Stromal cell of bone marrow (primary cell): Measurements from ENCODE around the gene KDM4F.

Experiments used
- DNase-seq: peaks from one replicate; pipeline ENCODE4 v3.0.0-alpha.2; 2012; ENCODE audit warnings: low read depth

Gene KDM4F

DNA sequence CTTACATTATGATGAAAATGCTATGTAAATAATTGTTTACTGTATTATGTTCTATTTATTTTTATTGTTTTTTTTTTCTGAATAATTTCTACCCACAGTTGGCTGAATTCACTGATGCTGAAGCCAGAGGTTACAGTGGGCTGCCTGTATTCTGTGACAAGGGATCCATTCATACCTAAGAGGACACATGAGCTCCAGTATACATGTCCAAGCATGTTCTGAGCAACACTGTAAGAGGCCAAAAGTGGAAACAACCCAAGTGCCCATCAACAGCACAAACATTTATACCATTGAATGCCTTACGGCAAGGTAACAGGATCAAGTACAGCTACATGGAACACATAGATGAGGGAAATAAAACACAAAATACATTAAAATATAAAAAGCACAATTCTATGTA is 16.1 kb downstream of the KDM4F start:
- no peak for DNase-seq

DNA sequence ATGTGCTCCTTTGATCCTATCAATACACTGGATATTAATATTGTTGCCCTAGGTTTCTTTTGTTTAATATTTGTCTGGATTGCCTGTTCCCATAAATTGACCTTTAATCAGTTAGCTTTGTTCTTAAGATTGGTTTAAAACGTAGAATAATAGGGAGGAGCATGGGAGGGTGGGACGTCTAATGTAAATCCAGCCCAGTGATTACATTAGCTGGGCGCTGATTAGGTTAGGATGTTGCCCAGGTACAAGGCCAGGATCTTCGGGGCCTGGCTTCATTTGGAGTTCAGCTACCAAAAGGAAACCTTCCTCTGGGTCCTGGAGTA is 17.5 kb downstream of the KDM4F start, which contains the start of gene SRSF8:
Gene SRSF8, plus strand, starts transcription at position 204 of the 323 bp plus-strand sequence. CDS start 308 bp downstream, outside the sequence.
- DNase-seq: no peak

DNA sequence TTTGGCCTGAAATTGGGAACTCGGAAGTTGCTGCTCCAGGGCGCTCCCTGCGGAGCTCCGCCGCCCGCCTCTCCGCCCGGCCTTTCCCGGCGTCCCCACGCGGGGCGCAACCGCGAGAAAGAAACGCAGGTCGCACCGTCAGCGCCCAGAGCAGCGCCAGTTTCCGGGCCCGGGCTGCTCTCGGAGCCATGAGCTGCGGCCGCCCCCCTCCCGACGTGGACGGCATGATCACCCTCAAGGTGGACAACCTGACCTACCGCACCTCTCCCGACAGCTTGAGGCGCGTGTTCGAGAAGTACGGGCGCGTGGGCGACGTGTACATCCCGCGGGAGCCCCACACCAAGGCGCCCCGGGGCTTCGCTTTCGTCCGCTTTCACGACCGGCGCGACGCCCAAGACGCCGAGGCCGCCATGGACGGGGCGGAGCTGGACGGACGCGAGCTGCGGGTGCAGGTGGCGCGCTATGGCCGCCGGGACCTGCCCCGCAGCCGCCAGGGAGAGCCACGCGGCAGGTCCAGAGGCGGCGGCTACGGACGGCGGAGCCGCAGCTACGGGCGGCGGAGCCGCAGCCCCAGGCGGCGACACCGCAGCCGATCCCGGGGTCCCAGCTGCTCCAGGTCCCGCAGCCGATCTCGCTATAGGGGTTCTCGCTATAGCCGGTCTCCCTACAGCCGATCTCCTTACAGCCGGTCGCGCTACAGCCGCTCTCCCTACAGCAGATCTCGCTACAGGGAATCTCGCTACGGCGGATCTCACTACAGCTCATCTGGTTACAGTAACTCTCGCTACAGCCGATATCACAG is 18.0 kb downstream of the KDM4F start:
- DNase-seq: no peak

DNA sequence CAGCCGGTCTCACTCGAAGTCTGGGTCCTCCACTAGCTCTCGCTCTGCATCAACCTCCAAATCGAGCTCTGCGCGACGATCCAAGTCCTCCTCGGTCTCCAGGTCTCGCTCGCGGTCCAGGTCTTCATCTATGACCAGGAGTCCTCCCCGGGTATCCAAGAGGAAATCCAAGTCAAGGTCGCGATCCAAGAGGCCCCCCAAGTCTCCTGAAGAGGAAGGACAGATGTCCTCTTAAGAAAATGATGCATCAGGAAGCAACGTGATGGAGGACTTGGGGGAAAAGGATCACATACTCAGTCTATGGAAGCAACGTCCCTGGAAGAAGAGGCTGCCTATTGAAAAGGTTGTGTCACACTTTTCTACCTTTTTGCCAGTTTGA is 18.6 kb downstream of the KDM4F start:
- no peak for DNase-seq

DNA sequence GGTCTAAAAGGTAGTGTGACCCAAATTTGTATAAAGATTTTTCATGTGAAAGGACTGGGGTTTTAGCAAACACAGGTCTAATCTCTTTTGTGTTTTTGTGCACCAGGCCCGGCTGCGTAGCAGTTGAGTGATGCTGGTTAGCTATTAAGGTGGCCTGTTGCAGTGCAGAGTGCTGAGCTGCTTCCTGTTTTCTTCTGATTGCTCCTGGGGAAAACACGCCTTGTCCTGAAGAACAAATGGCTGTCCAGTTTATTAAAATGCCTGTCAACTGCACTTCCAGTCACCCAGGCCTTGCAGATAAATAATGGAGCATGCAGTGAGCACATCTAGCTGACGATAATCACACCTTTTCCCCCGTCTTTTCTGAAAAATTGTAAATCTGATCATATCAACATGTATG is 19.3 kb downstream of the KDM4F start:
- peak; percentile 91 for DNase-seq

DNA sequence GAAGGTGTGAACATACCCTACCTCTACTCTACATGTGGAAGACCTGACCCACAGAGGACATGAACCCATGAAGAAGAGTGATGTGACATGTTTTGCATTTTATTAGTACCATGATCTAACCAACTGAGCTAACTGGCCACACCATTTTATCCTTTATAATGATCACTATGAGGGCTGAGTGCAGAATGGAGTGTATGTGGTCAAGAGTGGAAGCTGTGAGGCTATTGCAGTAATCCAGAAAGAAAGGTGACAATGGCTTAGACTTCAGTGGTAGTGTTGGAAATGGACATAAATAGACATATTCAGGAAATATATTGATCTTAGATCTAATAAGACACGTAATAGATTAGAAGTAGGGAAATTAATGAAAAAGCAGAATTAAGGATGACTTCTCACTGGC is 21.2 kb downstream of the KDM4F start:
- no peak for DNase-seq

DNA sequence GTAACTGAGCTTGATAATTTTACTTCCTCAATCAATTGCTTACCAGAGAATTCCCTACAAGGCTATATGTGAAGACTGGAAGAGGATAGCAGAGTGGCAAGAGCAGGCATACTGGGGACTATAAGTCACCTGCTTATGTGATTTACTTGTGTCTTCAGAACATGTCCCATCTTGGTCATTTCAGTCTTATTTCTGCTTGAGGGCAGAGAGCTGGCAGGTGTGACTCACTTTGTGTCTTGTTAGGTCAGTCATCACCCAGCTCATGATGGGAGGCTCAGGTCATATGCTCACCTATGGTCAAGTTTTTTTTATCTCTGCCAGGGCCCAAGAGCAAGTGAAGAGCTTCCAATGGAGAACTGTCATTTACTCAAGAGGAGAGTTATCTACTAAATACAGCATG is 23.7 kb downstream of the KDM4F start:
- DNase-seq: no peak

DNA sequence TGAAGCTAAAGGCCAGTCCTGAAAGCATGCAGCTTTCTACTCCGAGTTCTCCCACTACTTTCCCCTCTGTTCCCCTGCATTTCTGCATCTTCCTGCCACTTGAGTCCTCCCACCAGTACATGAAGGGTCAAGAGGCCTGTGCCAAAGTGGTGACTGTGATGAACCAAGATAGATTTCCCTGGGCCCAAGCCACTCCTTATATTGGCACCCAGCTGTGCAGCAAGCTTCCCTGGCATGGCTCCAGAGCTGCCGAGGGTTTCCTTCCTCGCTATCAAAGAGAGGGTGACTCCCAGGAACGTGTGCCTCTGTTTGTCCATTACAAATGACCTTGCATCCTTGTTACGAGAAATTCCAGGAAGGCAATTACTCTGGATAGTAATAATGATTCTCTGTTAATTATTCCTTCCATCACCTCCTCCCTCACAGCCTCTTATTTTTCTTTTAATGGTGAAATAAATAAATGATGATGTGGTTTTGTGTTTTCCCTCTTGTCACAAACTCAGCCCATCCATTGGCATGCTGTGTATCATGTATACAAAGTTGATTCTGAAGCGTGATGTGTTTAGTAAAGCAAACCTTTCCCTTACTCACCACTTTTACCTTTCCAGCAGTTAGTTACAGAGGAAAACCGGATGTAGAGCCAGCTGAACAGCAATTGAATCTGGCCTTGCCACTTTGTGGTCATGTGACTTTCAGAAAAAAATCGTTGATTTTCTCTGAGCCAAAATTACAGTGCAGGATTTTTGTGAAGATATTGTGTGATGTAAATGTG is 25.8 kb downstream of the KDM4F start:
- no peak for DNase-seq

DNA sequence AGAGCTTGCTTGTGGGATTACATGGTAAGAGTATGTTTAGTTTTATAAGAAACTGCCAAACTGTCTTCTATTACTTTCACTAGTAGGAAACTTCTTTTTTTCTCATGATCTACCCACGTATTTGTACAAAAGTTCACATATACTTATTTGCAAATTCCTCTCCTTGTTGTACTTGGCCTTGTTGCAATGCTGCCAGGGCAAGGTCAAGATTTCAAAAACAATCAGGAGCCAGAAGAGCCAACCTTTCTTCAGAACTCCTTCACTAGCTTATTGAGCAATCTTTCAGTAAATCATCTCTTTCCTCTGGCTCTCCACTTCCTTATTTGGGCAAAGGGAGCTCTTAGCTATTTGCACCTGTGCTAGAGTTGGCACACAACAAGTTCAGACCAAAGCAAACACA is 27.2 kb downstream of the KDM4F start:
- peak; percentile 75 for DNase-seq

DNA sequence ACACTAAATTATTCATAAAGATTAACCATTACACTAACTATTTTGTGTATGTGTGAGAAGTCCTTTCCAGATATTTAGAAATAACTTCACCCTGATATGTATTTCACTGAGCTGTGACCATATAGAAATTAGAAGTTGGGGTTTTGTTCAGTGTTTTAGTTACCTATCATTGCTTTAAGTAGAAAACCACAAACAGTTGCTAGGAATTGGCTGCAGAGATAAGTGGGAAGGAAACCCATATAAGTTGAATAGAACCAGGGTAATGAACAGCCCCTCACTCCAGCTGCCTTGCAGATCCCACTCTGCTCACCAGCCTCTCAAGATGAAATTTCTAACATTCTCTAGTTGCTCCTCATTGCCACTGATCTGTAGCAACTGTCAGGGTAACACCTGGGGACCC is 27.8 kb downstream of the KDM4F start:
- DNase-seq: no peak

DNA sequence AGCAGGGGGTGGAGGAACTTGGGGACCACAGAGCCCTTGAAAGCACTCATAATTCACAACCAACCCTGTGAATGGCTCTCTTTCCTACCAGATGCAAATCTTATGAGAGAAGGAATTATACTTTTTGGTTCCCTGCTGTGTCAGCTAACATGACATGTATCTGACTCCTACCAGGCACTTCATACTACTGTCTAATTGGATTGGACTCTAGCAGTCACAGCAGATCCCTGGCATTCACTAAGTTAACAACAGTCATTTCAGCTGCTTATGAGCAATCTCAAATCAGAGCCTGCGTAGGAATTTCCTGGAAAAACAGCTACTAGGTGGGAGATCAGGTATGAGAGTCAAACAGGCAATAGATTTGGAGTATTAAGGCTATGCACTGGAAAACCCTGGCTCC is 29.3 kb downstream of the KDM4F start:
- no peak for DNase-seq

DNA sequence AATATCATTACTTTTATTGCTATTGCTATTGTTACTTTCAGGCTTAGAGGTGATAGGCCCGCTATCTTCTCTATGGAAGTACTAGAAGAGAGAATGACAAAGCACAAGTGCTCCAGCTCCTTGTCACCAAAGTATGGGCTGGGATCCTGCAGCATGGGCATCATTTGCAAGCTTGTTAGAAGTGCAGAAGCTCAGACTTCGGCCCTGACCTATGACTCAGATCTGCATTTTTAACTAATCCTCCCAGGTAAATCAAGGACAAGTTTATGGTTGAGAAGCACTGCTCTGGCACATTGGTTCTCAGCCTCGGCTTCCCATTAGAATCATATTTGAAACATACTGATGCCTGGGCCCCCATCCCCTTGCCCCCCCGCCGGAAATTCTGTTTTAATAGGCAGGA is 31.8 kb downstream of the KDM4F start:
- no peak for DNase-seq

DNA sequence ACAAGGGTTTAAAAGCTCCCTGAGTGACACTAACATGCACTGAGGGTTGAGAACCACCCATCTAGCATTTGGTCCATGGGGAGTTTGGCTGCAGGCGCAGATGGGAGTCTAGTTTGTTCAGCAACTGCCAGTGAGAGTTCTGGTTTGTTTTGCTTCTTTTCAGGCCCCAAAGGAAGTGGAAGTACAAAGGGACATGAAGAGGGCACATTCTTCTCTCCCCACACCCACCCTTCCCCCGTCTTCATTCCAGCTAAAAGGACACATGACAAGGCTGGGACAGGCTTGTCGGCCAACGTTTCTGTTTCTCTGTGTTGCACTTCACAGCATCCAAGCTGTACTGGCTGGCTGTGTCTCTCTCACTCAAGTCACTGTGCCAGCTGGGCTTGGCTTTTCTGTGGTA is 32.2 kb downstream of the KDM4F start:
- DNase-seq: no peak

DNA sequence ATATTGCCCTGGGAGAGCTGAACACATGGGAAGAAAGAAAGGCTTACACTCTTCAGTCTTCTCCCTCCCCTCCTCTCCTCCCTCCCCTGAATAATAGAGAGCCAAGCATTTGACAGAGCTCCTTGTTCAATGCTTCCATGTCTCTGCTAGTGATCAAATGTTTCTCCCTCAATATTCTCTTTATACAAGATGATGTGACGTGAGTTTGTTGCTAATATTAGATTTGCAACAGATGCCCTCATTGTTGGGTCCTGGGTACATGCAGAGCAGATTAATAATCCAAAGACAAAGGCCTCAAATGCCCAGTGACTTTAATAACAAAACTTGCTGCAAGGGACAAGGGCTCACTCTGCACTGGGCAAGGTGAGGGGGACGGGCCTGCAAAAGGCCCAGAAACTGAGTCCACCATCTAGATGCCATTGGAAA is 33.4 kb downstream of the KDM4F start:
- no peak for DNase-seq

DNA sequence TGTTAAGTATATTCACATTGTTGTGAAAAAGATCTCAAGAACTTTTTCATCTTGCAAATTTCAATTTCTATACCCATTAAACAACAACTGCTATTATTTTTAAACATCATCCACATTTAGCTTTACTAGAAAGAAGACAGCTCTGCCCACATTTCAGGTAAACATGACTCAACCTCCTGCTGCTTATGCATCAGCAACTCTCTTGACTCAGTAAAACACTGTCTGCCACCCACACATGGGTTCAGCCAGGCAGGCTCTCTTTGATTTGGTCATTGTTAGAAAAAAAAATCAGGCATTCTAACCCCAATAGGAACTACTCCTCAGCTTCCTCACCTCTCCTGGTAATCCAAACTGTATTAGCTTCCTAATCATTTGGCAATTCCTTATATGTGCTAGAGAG is 35.3 kb downstream of the KDM4F start:
- no peak for DNase-seq

DNA sequence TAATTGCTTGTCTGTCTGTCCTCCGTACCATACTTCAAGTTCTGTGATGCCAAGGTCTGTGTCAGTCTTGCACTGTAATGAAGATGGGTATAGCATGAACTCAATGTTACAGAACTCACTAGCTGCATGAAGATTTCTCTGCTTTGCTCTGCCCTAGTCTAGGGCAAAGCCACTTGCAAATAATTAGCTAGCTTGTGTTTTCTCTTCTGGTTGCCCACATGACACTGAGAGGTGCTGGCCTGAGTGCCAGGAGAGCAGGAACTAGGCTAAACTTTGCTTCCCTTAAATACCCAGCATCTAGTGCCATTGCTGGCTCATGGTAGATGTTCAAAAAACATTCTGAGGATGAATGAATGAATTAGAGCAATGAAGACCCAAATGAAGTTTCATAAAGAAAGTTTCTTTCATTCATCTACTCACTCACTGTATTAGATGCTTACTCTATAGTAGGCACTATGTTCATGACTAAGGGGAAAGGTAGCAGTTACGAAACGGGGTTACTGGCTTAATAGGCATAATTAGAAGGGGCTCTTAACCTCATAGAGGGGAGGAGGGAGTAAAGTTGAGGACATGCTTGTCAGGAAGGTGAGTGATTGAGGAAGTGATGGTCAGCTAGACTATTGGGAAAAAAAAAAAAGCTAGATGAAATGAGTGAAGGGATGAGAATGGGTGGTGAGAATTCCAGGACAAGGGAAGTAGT is 36.0 kb downstream of the KDM4F start:
- DNase-seq: no peak

DNA sequence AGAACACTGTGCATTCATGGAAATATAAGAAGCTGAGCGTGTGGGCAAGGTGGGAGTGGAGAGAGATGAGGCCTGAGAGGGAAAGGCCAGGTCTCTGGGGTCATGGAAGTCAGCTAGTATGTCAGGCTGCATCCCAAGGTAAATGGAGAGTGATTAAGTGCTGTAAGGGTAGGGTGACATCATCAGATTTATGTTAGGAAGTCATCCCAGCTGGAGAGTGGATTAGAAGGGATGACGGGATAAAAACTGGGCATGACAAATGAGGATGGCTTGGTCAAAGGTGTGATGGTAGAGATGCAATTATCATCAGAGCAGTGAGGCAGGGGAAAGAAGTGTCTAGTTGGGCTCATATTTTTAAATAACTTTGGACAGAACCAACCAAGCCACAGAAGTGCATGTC is 36.9 kb downstream of the KDM4F start:
- DNase-seq: no peak

DNA sequence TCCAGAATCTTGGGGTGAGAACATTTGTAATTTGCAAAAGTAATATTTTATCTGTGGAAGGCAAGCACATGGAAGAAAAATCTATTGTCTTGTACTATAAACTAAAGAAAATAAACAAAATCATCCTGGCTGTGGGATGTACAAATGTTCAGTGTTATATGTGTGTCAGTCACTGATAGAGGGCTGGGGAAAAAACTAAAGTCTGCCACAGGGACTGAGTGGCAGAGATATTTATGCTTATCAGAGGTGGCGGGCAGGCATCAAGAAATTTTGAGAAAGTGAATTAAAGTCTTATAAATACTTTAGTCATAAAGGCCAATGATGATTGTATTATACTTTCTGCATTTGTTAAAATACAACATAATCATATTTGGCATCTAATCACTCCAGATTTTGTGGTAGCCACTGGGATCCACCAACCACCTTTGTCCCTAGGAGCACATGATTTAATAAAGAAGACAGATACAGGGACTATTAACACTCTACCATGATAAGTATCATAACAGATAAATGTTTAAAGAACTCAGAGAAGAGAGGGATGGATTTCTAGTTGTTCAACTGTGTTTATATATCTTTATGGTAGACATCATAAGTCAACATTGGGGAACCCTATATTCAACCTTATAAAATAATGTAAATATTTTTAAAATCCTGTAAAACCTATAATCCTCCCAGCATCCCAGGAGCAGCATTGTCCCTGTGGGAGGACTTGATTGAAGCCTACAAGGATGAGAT is 37.8 kb downstream of the KDM4F start:
- DNase-seq: no peak

DNA sequence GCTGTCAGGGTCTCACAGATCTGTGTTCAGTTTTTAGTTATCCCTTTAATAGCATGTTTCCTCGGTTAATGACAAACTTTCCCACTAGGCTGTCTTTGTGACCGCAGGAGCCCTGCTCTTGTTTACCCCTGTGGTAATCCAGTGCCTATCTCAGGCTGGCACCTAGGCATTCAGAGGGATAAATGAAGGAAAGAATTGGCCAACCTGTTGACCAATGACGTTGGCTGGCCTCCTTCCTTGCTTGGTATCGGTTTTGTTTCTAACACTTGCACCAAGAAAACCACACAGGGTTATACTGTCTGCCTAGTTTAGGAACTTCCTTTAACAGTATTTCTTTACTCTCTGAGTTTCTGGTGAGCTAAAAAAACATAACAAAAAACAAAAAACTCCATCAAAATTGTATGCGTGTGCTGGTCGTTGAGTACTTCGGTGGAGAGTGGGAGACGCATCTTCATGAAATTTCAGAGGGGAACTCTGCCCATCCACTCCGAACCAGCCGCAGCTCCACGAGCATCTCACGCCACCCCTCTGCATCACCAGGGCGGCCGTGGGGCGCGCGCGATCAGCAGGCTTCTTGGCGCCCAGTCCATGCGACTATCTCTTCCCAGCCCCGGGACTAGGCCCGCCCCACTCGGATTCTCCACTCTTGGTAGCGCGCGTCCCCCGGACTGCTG is 39.9 kb downstream of the KDM4F start:
- DNase-seq: no peak

DNA sequence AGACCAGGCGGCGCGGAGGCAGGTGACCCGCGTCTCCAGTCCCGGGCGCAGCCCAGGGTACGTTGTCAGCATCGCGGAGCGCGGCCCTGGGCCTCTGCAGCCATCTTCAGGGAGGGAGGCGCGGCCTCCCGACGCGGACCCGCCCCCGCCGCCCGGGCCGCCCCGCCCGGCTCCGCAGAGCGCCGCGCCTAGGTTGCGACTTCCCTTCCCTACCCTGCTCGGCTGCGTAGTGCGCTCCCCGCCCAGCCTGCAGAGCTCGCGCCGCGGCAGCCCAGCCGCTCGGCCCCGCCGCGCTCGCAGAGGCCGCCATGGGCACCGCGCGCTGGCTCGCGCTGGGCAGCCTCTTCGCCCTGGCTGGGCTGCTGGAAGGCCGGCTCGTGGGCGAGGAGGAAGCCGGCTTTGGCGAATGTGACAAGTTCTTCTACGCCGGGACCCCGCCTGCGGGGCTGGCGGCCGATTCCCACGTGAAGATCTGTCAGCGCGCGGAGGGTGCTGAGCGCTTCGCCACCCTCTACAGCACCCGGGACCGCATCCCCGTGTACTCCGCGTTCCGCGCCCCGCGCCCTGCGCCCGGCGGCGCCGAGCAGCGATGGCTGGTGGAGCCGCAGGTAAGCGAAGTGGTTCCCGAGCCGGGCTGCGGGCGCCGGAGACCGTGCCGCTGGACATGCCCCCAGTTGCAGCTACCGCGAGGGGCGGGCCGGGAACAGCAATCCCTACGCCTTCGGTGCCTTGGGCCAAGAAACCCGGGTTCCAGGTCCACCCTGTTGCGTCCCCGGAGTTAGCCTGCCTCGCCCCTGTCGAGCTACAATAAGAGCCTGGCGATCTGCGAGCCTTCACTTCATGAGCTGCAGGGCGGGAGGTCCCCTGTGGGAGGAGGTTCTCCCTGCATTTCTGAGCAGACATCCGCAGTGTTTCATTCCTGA is 40.7 kb downstream of the KDM4F start, which contains the start of gene ENDOD1:
Gene ENDOD1, plus strand, starts transcription at position 227 of the 923 bp plus-strand sequence. Its CDS starts 82 bp downstream, at position 309.
- peak; percentile 76 for DNase-seq
